ENCODE measurements around the gene MBP. TPM values are rescaled to one million over a fixed set of nuclear protein-coding genes. Genes with fewer than 3 reads are reported as not detected.

Gene MBP
- total RNA-seq, 2 donors from 2014 or later = 43.0 to 65.8 TPM

GRCh38 chr18:77108001-77108692, 24.4 kb downstream of the MBP start:
- Histone ChIP-seq H3K4me3 (no peak overlapping the region), H3K27ac (peak overlapping the region; percentile 60), H3K27me3 (no peaks in the 10 kb centered on the region), H3K9ac (ENCODE audit: low read depth in 2 of 2, low read length in 2 of 2) (no peak overlapping the region), H3K9me3 (no peaks in the 10 kb centered on the region), H3K4me1 (no peaks in the 10 kb centered on the region), H3K36me3 (no peaks in the 10 kb centered on the region)
- intact Hi-C loops (cut with DNase I) = no loop called here
- DNase-seq = peak; percentile 59
- no peak for TF ChIP-seq CTCF (IDR thresholded peaks at IDR 0.05)

GRCh38 chr18:77107292-77107691, 25.3 kb downstream of the MBP start:
- no peak overlapping the region for H3K9ac ChIP-seq (ENCODE audit: low read depth in 2 of 2, low read length in 2 of 2)
- intact Hi-C loops (cut with DNase I) = no loop called here
- no peak overlapping the region for H3K4me3 ChIP-seq
- H3K4me1 ChIP-seq = no peaks in the 10 kb centered on the region
- no peak for TF ChIP-seq CTCF (IDR thresholded peaks at IDR 0.05)
- no peaks in the 10 kb centered on the region for H3K27me3 ChIP-seq
- no peaks in the 10 kb centered on the region for H3K36me3 ChIP-seq
- no peaks in the 10 kb centered on the region for H3K9me3 ChIP-seq
- no peak for DNase-seq
- H3K27ac ChIP-seq = peak overlapping the region; percentile 60

- no peaks in the 10 kb centered on the region for H3K4me1 ChIP-seq
- H3K9ac ChIP-seq (ENCODE audit: low read depth in 2 of 2, low read length in 2 of 2) = no peak overlapping the region
- TF ChIP-seq CTCF (IDR thresholded peaks at IDR 0.05) = no peak
- no peaks in the 10 kb centered on the region for H3K27me3 ChIP-seq
- no peak overlapping the region for H3K4me3 ChIP-seq
- DNase-seq = no peak
- H3K9me3 ChIP-seq = no peaks in the 10 kb centered on the region
- H3K36me3 ChIP-seq = no peaks in the 10 kb centered on the region
- intact Hi-C loops (cut with DNase I) = no loop called here
- H3K27ac ChIP-seq = no peak overlapping the region
These were observed 26.3 kb downstream of the MBP start for GRCh38 chr18:77106331-77106730.

- DNase-seq = no peak
- Histone ChIP-seq H3K27ac (no peak overlapping the region), H3K27me3 (no peaks in the 10 kb centered on the region), H3K9me3 (no peaks in the 10 kb centered on the region), H3K4me3 (no peak overlapping the region), H3K4me1 (no peaks in the 10 kb centered on the region), H3K36me3 (no peaks in the 10 kb centered on the region), H3K9ac (ENCODE audit: low read depth in 2 of 2, low read length in 2 of 2) (no peak overlapping the region)
- TF ChIP-seq CTCF (IDR thresholded peaks at IDR 0.05) = no peak
- intact Hi-C loops (cut with DNase I) = no loop called here
These were observed 26.9 kb downstream of the MBP start for GRCh38 chr18:77105680-77106079.

- Histone ChIP-seq H3K36me3 (no peaks in the 10 kb centered on the region), H3K4me3 (no peak overlapping the region), H3K9ac (ENCODE audit: low read depth in 2 of 2, low read length in 2 of 2) (no peak overlapping the region), H3K4me1 (no peaks in the 10 kb centered on the region), H3K9me3 (no peaks in the 10 kb centered on the region), H3K27ac (no peak overlapping the region), H3K27me3 (no peaks in the 10 kb centered on the region)
- no peak for TF ChIP-seq CTCF (IDR thresholded peaks at IDR 0.05)
- intact Hi-C loops (cut with DNase I) = no loop called here
- no peak for DNase-seq
These were observed 27.6 kb downstream of the MBP start for GRCh38 chr18:77105028-77105427.
